ENCODE measurements around the gene CD9.
"Not testable (repeated sequence)": the region's sequence is repeated elsewhere in the genome, so short reads cannot be mapped to it uniquely, and the experiment has no call there.

CD9 gene

DNA sequence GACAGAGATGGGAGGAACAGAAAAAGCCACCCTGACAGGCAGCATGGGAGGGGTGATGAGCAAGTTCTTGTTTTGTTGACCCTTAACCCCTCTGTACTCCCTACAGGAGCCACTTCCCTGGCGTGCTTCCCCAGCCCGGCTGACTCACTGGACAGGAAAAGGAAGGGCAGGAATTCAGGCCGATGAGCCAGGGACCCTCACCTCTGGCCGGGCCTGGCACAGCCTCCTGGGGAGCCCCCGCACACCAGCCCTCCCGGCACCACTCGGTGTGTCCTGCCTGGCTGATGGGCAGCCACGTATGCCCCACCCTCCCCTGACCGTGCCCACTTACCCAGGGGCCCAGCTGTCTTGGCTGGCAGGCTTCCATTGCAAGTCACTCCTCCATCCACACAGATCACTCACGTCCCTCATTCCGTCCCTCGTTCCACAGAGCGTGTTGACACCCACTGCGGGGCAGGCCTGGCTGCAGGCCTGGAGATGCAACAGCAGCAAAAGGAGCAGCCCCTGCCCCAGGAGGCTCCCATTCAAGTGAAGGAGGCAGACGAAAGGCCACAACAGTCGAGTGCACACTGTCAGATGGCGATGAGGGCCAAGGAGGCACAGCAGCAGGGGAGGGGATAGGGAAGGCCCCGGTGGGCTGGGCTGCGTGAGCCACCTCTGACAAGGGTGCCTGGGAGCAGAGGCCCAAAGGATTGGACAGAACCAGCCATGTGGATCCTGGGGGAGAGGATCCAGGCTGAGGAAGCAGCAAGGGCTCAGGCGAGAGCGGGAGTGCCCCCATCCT is 19.7 kb upstream of the CD9 start:
- DNase-seq (ENCODE audit: low read depth in 2 of 2): no peak

DNA sequence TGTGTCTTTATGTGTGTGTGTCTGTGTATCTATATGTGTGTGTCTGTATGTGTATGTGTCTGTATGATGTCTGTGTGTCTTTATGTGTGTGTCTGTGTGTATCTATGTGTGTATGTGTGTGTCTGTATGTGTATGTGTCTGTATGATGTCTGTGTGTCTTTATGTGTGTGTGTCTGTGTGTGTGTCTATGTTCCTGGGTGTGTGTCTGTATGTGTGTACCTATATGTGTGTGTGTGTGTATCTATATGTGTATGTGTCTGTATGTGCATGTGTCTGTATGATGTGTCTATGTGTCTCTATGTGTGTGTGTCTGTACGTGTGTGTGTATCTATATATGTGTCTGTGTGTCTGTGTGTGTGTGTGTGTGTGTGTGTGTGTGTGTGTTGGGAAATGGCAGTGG is 19.0 kb upstream of the CD9 start:
- DNase-seq (ENCODE audit: low read depth in 2 of 2): no peak

DNA sequence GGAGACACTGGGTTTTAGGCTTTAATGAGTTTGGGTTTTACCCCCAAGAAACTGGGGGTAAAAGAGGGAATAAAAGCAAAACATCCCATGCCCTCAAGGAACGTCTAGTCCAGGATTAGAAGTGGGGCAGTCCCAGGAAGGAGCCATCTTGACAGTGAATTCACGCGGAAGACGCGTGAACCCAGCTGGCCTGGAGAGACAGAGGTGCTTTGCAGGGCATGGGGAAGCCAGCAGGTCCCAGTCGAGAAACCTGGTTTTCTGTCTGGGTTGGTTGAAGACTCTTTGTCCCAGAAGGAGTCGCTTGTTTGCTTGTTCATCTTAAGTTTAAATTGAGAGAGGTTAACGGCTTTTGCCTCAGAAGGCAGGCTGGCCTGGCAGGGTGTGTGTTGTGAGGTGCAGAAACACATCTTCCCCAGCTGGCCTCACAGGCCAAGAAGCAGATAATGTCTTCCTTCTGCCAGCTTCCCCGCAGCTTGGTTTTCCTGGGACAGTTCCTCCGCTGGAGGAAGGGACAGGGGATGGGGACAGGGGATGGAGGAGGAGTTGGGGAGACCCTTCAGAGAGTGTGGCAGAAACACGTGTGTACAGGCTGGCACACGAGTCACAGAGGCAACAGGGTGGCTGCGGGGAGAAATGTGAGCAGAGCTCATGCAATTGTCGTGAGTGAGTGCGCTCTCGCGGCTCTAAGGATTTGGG is 18.5 kb upstream of the CD9 start:
- no peak for DNase-seq (ENCODE audit: low read depth in 2 of 2)

DNA sequence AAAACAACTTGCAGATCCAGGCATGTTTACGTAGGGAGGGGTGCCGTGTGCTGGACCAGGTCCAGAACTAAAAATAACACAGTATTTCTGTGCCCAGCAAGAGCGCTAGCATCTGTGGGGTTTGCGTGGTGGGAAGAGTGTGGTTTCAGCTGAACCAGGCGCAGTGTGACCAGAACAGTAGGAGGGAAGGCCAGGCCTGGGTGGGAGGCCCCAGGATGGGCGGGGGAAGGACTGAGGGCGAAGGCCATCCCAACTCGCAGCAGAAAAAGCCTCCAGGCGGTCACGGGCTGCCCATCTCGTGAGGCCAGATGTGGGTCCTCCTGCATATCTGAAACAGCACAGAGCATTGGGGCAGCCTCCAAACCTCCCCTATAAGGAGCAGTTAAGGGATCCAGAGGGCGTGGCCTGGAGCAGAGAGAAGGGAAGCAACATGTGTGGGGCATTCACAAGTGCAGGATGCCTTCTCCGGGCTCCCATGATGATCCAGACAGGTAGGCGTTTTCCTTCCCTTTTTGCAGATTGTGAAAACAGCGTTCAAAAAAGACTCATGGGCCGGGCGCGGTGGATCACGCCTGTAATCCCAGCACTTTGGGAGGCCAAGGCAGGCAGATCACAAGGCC is 17.8 kb upstream of the CD9 start:
- DNase-seq (ENCODE audit: low read depth in 2 of 2): no peak

DNA sequence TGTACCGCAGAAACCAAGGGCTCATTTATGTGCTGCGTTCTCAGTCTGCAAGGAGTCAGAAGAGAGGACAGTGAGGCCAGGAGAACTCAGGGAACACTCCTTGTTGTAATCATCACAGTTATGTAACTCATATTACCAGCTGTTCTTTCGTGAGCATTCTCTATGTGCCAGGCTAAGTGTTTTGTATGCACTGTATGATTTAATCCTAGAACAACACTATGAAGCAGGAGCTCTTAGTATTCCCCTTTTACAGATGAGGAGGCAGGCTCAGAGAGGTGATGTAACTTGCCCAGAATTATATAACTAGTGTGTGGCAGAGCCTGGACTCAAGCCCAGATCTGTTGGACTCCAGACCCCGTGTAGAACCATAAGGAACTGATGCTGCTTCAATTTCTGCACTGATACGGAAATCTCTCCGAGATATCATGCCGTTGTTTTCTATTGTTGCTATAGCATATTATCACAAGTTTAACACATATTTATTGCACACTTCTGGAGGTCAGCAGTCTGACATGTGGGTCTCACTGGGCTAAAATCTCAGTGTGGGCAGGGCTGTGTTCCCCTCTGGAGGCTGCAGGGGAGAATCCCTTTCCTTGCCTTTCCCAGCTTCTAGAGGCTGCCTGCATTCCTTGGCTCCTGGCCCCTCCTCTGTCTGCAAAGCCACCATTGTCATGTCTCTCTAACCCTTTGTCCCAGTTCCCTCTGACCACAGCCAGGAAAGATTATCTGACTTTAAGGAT is 16.3 kb upstream of the CD9 start:
- no peak for DNase-seq (ENCODE audit: low read depth in 2 of 2)

DNA sequence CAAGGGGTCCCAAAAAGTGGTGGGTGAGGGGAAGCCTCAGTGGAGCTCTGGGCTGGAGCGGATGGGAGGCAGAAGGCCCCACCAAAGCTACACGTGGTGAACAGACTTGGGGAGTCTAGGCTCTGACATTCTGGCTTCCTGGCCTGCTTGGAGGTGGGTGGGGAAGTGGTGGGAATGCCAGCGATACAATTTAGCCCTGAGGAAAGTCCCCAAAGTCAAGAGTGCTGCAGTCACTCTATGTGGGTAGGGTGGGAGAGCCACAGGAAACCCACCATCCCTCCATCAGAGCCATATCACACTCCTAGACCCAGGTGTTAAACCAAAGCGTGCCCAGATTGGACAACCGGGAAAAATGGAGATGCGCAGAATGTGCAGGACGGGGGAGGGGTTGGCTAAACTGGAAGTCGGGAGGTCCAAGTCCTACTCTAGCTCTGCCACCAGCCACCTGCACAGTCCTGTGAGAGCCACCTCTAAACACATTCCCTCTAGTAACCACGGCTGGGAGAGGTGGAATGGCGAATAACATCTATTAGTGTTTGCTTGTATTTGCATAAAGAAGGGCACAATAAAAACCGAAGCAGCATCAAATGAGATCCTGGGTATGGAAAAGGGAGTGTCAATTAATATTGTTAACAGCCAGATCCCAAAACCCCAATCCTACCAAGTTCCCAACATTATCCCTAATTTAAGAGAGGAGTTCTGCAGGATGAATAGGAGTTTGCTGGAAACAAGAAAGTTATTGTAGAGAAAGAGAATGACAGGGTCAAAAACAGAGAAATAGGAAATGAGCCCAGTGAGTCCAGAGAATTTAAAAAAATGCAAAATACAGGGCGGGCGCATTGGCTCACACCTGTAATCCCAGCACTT is 14.0 kb upstream of the CD9 start:
- no peak for DNase-seq (ENCODE audit: low read depth in 2 of 2)

DNA sequence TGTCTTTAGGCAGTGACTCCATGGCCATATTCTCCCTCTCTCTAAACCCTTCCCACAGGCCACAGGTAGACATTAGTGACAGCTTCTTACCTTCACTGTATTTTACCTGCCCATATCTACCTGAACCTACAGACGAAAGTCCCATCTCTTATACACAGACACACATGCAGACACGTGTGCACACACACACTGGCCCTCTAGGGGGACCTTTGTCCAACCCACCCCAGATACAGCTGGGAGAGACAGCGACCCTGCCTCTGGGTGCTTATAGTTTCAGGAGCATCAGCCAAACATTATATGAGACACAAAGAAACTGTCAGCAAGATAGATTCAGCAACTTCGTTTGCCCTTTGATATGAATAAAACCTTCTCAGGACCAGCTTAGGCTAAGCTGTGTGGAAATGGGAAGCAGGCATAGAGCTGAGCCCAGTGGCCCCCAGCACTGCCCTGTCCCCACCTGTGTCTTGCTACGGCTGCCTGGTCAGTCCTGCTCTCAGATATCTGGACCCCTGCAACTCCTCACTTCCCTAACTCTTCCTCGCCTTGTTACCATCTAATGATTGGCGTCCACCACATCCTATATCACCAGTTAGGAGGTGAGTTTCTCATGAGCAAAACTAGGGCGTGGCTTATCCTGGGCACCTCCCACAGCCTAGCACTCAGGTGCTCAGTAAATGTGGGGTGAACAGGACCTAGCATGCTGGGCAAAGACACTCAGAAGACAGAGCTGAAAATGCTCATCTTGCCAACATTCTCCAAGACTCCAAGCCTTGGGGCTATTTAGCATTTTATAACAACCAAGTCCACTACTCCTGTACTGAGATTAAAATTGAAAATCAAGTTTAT is 12.0 kb upstream of the CD9 start:
- no peak for DNase-seq (ENCODE audit: low read depth in 2 of 2)

DNA sequence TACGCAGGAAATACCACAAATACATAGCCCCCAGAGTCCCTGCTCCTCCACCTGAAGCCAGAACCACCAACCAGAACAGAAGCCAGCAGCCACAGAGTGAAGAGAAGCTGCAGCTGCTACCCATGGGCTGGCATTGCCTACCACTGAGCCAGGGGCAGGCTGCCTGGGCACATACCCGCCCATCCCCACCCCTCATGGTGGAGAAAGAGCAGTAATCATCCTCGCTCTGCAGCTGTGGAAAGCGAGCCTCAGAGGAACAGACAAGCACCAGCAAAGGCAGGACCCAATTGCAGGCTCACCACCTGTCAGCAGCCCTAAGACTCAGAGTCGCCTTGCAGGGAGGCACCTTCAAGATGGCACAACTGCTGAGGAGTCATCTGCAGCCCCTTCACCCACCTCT is 11.2 kb upstream of the CD9 start:
- DNase-seq (ENCODE audit: low read depth in 2 of 2): no peak

DNA sequence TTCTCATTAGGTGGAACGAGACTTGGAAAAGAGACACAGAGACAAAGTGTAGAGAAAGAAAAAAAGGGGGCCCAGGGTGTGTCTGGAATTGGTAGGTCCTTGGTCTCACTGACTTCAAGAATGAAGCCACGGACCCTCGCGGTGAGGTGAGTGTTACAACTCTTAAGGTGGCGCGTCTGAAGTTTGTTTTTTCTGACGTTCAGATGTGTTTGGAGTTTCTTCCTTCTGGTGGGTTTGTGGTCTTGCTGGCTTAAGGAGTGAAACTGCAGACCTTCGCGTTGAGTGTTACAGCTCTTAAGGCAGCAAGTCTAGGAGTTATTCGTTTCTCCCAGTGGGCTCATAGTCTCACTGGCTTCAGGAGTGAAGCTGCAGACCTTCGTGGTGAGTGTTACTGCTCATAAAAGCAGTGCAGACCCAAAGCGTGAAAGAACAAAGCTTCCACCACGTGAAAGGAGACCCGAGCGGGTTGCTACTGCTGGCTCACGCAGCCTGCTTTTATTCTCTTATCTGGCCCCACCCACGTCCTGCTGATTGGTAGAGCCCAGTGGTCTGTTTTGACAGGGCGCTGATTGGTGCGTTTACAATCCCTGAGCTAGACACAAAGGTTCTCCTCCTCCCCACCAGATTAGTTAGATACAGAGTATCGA is 10.1 kb upstream of the CD9 start:
- not testable (repeated sequence) for DNase-seq (ENCODE audit: low read depth in 2 of 2)

DNA sequence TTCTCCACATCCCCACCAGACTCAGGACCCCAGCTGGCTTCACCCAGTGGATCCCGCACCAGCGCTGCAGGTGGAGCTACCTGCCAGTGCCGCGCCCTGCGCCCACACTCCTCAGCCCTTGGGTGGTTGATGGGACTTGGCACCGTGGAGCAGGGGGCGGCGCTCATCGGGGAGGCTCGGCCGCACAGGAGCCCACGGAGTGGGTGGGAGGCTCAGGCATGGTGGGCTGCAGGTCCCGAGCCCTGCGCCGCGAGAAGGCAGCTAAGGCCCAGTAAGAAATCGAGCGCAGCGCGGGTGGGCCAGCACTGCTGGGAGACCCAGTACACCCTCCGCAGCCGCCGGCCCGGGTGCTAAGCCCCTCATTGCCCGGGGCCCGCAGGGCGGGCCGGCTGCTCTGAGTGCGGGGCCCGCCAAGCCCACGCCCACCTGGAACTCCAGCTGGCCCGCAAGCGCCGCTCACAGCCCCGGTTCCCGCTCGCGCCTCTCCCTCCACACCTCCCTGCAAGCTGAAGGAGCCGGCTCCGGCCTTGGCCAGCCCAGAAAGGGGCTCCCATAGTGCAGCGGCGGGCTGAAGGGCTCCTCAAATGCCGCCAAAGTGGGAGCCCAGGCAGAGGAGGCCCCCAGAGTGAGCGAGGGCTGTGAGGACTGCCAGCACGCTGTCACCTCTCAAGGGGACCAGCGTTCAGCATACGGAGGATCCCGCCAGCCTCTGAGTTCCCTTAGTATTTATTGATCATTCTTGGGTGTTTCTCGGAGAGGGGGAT is 9.3 kb upstream of the CD9 start:
- DNase-seq (ENCODE audit: low read depth in 2 of 2): not testable (repeated sequence)

DNA sequence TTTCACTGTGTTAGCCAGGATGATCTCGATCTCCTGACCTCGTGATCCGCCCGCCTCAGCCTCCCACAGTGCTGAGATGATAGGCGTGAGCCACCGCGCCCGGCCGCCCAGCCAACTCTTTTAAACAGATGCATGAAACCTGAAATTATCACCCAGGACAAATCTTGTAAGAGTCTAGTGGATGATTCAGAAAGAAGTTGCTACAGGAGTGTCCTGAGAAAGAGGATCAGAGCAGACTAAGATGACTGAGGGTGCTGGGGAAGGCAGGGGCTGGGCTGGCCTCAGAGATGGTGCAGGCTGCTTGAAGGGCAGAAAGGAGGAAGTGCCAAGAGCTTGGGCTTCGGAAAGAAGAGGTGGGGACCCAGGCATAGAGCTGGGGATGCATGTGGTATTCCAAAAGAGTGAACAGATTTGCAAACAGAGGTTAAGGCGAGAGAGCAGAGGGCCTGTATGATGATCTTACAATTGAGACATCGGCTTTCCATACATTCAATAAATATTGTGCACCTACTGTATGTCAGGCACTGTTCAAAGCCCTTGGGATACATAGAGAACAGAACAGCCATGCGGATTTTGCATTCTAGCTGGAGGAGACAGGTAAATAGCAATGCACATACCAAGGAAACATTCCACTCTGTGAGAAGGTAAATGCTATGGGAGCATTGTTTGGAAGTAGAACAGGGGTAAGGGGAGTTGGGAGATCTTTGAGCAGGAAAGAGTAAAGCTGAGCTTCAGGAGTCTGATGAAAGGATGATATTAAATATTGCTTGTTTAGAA is 7.4 kb upstream of the CD9 start:
- DNase-seq (ENCODE audit: low read depth in 2 of 2): no peak

DNA sequence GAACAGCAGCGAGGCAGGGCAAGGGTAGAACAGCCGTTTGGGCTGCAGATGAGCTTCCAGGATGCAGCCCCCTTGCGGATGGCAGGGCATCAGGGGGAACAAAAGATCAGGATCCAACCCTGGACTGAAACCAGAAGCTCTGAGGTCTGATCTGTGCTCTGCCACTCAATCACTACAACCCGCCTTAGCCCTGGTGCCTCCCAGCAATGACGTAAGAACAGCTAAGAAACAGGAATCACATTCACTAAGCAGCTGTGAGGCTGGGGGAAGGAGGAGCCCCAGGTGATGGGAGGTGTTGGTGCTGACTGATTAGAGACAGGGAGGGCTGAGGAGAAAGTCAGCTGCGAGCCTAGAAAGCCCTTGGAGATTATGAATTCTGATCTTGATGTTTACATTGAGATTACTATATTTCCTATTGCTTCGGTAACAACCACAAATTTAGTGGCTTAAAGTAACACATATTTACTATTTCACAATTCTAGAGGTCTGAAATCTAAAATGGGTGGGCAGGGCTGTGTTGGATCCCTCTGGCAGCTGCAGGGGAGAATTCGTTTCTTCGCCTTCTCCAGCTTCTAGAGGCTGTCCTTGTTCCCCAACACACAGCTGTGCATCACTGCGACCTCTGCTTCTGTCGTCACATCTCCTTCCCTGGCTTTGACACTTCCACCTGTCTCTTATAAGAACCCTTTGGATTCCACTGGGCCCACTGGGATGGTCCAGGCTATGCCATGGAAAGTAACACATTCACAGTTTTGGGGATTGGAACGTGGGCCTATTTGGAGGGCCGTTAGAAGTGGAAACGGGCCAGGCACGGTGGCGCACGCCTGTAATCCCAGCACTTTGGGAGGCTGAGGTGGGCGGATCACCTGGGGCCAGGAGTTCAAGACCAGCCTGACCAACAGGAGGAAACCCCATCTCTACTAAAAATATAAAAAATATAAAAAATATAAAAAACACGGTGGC is 6.1 kb upstream of the CD9 start:
- no peak for DNase-seq (ENCODE audit: low read depth in 2 of 2)

DNA sequence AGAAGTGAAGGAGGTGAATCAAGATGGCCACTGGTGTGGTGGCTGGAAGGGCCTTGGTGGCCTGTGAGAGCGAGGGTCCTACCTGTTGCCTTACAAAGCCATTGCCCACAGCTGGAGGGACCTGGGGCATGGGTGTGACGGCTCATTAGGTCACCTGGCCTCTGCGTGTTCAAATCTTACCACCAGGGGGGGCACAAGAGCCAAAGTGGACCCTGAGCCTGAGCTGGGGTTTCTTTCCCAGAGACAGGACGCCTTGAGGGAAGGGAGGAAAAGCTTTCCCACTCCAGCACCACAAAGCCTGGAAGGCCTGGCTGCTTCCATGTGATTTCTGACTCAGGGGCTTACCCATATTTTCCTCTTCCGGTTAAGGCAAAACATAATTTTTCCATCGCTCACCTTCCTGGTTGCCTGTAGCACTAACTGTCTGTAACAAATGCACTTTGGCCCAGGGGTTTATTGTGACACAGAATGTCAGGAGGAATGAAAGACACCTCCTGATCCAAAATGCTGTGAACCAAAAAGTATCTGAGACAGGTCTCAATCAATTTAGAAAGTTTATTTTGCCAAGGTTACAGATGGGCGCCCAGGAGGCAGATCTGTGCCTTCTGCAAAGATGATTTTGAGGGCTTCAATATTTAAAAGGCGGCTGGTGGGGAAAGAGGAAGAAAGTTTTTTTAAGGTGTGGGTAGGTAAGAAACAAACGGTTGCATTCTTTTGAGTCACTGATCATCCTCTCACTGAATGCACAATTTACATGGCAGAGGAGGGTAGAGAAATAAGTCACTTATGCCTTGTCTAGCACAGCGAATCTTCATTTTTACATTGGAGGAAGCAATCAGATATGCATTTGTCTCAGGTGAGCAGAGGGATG is 4.3 kb upstream of the CD9 start:
- DNase-seq (ENCODE audit: low read depth in 2 of 2): peak; percentile 32 to 49

DNA sequence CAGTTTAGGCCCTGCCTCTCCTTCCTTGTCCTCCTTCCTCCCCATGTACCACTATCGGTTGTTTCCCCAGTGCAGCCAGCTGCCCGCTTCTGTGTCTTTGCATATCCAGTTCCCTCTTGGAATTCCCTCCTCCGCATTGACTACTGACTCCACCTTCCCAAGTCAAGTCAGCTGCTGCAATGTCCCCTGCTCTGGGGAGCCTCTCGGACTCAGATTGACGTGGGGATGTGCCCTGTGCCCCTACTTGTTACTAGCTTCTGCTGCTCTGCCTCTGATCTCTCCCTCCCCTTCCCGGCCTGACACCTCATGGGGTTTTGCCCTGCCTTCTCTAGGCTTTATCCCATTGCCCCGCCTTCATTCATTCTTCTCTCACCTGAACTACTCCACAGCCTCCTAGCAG is 2.1 kb upstream of the CD9 start:
- DNase-seq (ENCODE audit: low read depth in 2 of 2): no peak

DNA sequence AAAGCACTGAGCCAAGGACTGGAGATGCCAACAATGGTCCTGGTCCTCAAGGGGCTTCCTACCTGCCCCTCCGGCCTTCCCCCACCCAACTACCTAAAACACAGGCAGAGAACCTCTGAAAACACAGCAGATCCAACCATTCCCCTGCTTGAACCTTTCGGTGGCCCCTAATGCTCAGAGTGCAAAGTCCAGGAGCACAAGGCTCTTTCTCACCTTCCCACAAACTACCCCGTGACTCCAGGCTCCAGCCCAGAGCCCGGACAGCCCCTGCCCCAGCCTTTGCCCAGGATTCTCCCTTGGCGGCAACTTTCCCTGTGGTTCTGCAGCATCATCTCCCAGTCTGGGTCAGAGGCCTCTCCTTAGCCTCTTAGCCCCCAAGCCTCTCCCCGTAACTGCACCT is 1.6 kb upstream of the CD9 start:
- DNase-seq (ENCODE audit: low read depth in 2 of 2): no peak

DNA sequence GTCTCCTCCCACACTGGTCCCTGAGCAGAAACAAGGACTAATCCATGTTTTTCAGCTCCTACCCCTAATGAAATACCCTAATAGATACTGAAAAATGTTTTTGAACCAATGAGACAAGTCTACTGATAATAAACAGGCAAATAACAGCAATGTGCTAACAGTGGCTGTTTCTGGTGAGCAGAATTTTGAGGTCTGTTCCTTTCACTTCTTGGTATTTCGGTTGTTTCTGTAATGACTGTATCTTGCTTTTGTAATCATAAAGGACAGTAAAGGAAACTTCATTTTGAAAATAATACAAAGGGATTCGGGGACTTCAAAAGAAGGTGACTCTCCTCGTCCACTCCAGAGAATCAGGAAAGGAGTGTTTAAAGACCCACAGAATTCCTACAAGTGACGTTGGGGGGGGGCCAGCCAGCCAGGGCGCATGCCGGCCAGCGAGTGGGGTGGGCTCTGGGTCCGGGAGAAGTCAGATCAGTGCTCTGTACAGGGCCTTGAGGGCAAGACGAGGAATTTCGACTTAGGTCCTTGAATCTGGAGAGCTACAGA is 1.1 kb upstream of the CD9 start:
- no peak for DNase-seq (ENCODE audit: low read depth in 2 of 2)
